A673 (cell line): ENCODE data around the gene LDB2.

Experiments used
- EZH2 ChIP-seq: fragments of 200-600 bp; sonication (generic); IDR thresholded peaks from 2 replicates; pipeline ENCODE4 v1.6.1; 2017; ENCODE audit warnings: borderline replicate concordance, low read depth, mild to moderate bottlenecking, mixed read lengths, antibody characterized with exemption, low read length; ENCODE audit not compliant: poor library complexity, severe bottlenecking
- TF ChIP-seq, protein P1 (sequence below): fragments of 300-800, 200-600 bp; sonication (generic); conservative IDR thresholded peaks from 2 replicates; pipeline ENCODE4 v1.5.1; 2017; ENCODE audit warnings: low read depth, mild to moderate bottlenecking, antibody characterized with exemption, low read length, moderate library complexity, mixed read lengths

DNA sequence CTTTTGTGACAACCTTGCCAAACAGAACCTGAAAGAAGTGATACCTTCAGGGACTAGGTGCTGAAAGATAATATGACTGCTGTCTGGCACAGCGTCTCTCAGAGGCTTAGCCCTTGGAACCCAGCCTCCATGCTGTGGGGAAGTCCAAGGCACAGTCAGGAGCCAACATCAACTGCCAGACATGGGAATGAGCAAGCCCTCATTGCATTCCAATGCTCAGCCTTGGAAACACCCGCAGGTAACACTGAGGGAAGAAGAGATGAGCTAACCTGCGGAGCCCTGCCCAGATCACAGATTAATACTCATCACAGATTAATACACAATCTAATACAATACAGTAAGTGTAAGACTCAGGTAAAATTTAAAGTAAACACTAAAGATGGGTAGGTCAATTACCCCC, 31.5 kb downstream of the LDB2 start:
- TF ChIP-seq, protein P1, sequence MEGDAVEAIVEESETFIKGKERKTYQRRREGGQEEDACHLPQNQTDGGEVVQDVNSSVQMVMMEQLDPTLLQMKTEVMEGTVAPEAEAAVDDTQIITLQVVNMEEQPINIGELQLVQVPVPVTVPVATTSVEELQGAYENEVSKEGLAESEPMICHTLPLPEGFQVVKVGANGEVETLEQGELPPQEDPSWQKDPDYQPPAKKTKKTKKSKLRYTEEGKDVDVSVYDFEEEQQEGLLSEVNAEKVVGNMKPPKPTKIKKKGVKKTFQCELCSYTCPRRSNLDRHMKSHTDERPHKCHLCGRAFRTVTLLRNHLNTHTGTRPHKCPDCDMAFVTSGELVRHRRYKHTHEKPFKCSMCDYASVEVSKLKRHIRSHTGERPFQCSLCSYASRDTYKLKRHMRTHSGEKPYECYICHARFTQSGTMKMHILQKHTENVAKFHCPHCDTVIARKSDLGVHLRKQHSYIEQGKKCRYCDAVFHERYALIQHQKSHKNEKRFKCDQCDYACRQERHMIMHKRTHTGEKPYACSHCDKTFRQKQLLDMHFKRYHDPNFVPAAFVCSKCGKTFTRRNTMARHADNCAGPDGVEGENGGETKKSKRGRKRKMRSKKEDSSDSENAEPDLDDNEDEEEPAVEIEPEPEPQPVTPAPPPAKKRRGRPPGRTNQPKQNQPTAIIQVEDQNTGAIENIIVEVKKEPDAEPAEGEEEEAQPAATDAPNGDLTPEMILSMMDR: no peak
- no peak for TF ChIP-seq EZH2
